Breast epithelium (tissue), 4 donors: ENCODE data around the gene MAPKAP1. TPM values are rescaled to one million over a fixed set of nuclear protein-coding genes. Genes with fewer than 3 reads are reported as not detected.

Experiments
- DNase-seq, 2 donors: peaks; one replicate each; pipeline ENCODE4 v3.0.0-alpha.2; 2019; ENCODE audit warnings: low spot score in 2 of 2
- H3K27ac ChIP-seq, 2 donors: fragments of 200-600 bp; sonication (generic) in 1 of 2; one replicate each; pipeline ENCODE4 v1.5.1; 2016 to 2019; ENCODE audit warnings: mild to moderate bottlenecking in 1 of 2
- H3K27me3 ChIP-seq, 2 donors: fragments of 200-600 bp; sonication (generic) in 1 of 2; one replicate each; pipeline versions ENCODE4 v1.5.1 to v1.6.0; 2017 to 2019; ENCODE audit warnings: control low read depth in 1 of 2, mild to moderate bottlenecking in 1 of 2
- H3K36me3 ChIP-seq: fragments of 200-600 bp; one replicate; pipeline ENCODE4 v1.5.1; 2019
- H3K4me1 ChIP-seq, 2 donors: fragments of 200-600 bp; sonication (generic); one replicate each; pipeline ENCODE4 v1.5.1; 2016 to 2019; ENCODE audit warnings: control low read depth in 1 of 2
- H3K4me3 ChIP-seq, 3 donors: fragments of 200-600 bp; sonication (generic); 1 replicate in 2 of 3; 2 replicates in 1 of 3; pipeline ENCODE4 v1.5.1; 2016 to 2019; ENCODE audit warnings: mild to moderate bottlenecking in 3 of 3, moderate library complexity in 2 of 3
- H3K9me3 ChIP-seq, 2 donors: fragments of 200-600 bp; sonication (generic) in 1 of 2; one replicate each; pipeline ENCODE4 v1.5.1; 2016 to 2019; ENCODE audit warnings: control low read depth in 1 of 2
- POLR2A ChIP-seq: fragments of 450-650 bp; IDR thresholded peaks from one replicate; pipeline ENCODE4 v1.6.1; 2016; ENCODE audit warnings: antibody characterized with exemption, mild to moderate bottlenecking, moderate library complexity
- POLR2AphosphoS5 ChIP-seq, 3 donors: sonication (generic); formaldehyde crosslinking; IDR thresholded peaks; one replicate each; pipeline ENCODE4 v1.6.1; 2017; ENCODE audit warnings: antibody characterized with exemption in 3 of 3
- intact Hi-C: fragments of 100-400 bp; cut with DNase I; formaldehyde crosslinking; loops from one replicate; pipeline ENCODE4 v1.15.1; 2023; ENCODE audit warnings: low total_unique reads
- total RNA-seq, 3 donors: library from RNA; depleted of rRNA; stranded (reverse); fragments of >200 nt; gene quantifications; one replicate each; pipeline ENCODE4 v1.1.0, GENCODE V29; 2016
- TF ChIP-seq, protein P1 (sequence below), 3 donors: fragments of 450-650 bp; IDR thresholded peaks; one replicate each; pipeline ENCODE4 v1.5.1; 2016 to 2017; ENCODE audit warnings: antibody characterized with exemption in 3 of 3, mild to moderate bottlenecking in 3 of 3, moderate library complexity in 3 of 3

Gene MAPKAP1
- total RNA-seq, 3 donors from 2014 or later = 61.3 to 81.9 (median 78.6) TPM

DNA sequence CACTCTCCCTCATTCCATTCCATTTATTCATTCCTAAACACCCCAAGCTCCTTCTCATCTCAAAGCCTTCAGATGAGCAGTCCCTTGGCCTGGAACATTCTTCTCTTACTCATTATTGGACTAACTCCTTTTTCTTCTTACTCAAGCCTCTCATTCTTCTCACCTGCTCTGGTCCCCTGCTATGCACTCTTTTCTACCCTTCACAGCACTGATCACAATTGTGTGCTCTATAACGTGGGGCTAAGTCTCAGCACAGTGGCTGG lies 212.4 kb downstream of the MAPKAP1 start:
- Histone ChIP-seq H3K4me3 (no peak overlapping the region), H3K4me1 (no peaks in the 10 kb centered on the region), H3K9me3 (no peaks in the 10 kb centered on the region), H3K36me3 (no peaks in the 10 kb centered on the region), H3K27ac (no peak overlapping the region), H3K27me3 (no peaks in the 10 kb centered on the region)
- DNase-seq = no peak
- intact Hi-C loops = no loop called here
- TF ChIP-seq, protein P1, sequence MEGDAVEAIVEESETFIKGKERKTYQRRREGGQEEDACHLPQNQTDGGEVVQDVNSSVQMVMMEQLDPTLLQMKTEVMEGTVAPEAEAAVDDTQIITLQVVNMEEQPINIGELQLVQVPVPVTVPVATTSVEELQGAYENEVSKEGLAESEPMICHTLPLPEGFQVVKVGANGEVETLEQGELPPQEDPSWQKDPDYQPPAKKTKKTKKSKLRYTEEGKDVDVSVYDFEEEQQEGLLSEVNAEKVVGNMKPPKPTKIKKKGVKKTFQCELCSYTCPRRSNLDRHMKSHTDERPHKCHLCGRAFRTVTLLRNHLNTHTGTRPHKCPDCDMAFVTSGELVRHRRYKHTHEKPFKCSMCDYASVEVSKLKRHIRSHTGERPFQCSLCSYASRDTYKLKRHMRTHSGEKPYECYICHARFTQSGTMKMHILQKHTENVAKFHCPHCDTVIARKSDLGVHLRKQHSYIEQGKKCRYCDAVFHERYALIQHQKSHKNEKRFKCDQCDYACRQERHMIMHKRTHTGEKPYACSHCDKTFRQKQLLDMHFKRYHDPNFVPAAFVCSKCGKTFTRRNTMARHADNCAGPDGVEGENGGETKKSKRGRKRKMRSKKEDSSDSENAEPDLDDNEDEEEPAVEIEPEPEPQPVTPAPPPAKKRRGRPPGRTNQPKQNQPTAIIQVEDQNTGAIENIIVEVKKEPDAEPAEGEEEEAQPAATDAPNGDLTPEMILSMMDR (IDR thresholded peaks at IDR 0.05) = no peak
- no peak for TF ChIP-seq POLR2AphosphoS5 (IDR thresholded peaks at IDR 0.05)
- no peak for TF ChIP-seq POLR2A

DNA sequence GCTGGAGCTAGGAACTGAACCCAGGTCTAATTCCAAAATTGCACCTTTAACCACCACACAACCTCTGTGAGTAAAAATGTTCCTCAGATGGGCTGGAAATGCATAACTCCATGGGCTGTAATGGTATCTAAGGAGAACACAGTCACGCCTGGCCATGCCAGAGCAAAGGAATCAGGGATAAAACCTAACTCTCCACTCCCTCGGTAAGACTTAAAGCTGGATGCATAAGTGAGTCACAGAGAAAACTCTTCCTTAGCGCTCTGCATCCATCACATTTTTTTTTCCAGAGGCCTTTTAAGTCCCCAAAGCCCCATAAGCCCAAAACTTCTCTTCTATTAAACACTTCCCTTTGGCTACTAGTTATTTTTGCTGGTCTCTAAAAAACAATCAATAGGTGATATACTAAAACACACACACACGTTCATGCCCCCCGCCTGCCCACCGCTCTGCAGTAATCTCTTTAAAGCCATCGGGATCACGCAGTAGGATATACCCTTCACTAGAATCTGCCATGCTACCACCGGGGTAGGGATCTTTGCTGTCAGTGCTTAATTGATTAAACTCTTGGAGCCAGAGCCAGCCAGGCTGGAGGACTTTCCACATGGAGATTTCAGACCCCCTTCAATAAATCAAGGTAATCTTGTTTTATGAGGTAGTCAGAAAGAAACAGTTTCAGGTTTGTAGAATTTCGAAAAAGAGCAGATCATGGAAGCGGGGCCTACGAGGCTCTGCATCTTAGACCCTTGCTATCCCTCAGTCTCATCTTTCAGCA lies 212.9 kb downstream of the MAPKAP1 start:
- intact Hi-C loops = no loop called here
- no peak overlapping the region for H3K4me3 ChIP-seq
- TF ChIP-seq POLR2AphosphoS5 (IDR thresholded peaks at IDR 0.05) = no peak
- TF ChIP-seq POLR2A = no peak
- TF ChIP-seq, protein P1 (IDR thresholded peaks at IDR 0.05) = no peak

DNA sequence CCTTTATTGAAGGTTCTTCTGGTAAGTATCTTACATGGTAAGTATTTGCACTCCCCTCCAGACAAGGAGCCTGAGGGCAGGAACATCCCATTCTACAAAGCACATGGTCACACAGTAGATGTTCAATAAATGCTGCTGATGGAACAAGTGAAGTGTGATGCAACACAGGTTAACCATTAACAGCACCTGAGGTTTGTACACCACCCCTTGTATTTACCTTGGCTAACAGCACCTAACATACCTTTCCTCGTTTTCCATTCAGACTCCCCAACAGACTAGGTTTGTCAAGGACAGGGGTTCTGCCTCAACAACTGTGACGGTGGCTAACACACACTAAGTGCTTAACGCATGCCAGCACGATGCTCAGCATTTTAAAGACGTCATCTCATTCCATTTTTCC lies 213.6 kb downstream of the MAPKAP1 start:
- H3K9me3 ChIP-seq = no peaks in the 10 kb centered on the region
- intact Hi-C loops = no loop called here

More for the DNA sequence above, 212.9 kb downstream of the MAPKAP1 start:
- Histone ChIP-seq H3K36me3 (no peaks in the 10 kb centered on the region), H3K27me3 (no peaks in the 10 kb centered on the region), H3K9me3 (no peaks in the 10 kb centered on the region), H3K4me1 (no peaks in the 10 kb centered on the region), H3K27ac (no peak overlapping the region)
- no peak for DNase-seq

DNA sequence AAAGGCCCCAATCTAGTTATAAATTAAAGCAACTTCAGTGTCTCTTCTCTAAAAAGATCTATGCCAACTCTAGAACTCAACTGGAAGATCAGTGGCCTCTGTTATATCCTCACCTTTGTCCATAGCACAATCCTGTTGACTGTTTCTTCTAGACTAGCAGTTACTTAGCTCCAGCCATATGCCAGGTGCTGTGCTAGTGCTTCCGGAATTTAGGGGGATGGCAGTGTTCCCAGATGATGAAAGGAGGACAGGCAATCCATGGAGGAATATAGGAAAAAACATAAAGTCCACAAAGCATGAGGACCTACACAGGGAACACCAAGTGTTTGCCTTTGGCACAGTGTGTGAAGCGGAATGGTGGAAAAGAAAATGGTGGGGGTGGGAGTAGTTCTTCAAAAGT lies 214.3 kb downstream of the MAPKAP1 start:
- TF ChIP-seq, protein P1 (IDR thresholded peaks at IDR 0.05) = no peak
- TF ChIP-seq POLR2A (no peak), POLR2AphosphoS5 (IDR thresholded peaks at IDR 0.05) (no peak)
- H3K4me1 ChIP-seq = no peaks in the 10 kb centered on the region
- intact Hi-C loops = no loop called here
- no peaks in the 10 kb centered on the region for H3K9me3 ChIP-seq
- no peaks in the 10 kb centered on the region for H3K27me3 ChIP-seq
- H3K4me3 ChIP-seq = no peak overlapping the region
- no peak for DNase-seq
- no peaks in the 10 kb centered on the region for H3K36me3 ChIP-seq
- no peak overlapping the region for H3K27ac ChIP-seq

More for the DNA sequence above, 213.6 kb downstream of the MAPKAP1 start:
- Histone ChIP-seq H3K27me3 (no peaks in the 10 kb centered on the region), H3K4me3 (no peak overlapping the region), H3K4me1 (no peaks in the 10 kb centered on the region), H3K36me3 (no peaks in the 10 kb centered on the region), H3K27ac (no peak overlapping the region)
- TF ChIP-seq, protein P1 (IDR thresholded peaks at IDR 0.05) = no peak
- TF ChIP-seq POLR2AphosphoS5 (IDR thresholded peaks at IDR 0.05) (no peak), POLR2A (no peak)
- DNase-seq = no peak

GRCh38 chr9:125487842-125488241 lies 219.2 kb downstream of the MAPKAP1 start:
- Histone ChIP-seq H3K4me1 (no peaks in the 10 kb centered on the region), H3K27ac (no peak overlapping the region), H3K9me3 (no peaks in the 10 kb centered on the region), H3K27me3 (no peaks in the 10 kb centered on the region), H3K36me3 (no peaks in the 10 kb centered on the region), H3K4me3 (no peak overlapping the region)
- intact Hi-C loops = no loop called here
- TF ChIP-seq POLR2A = no peak
- no peak for DNase-seq
